KMS-11 (cell line): Measurements from ENCODE around the gene CD22.
"Not testable (repeated sequence)": the region's sequence is repeated elsewhere in the genome, so short reads cannot be mapped to it uniquely, and the experiment has no call there.

ENCODE experiments used
- H2AFZ ChIP-seq: fragments of 200-600 bp; sonication (generic); 2 replicates; pipeline ENCODE4 v1.6.1; 2016; ENCODE audit warnings: antibody characterized with exemption, mixed run types, low read depth
- H3K27ac ChIP-seq: fragments of 200-600 bp; sonication (generic); 2 replicates; pipeline ENCODE4 v1.6.1; 2016; ENCODE audit warnings: mild to moderate bottlenecking, mixed run types
- H3K27me3 ChIP-seq: fragments of 200-600 bp; sonication (generic); 2 replicates; pipeline ENCODE4 v1.6.1; 2017; ENCODE audit warnings: mild to moderate bottlenecking, low read depth, mixed run types, moderate library complexity; ENCODE audit not compliant: insufficient read depth
- H3K36me3 ChIP-seq: fragments of 200-600 bp; sonication (generic); 2 replicates; pipeline ENCODE4 v1.6.1; 2017; ENCODE audit warnings: mild to moderate bottlenecking, mixed run types; ENCODE audit not compliant: insufficient read depth
- H3K4me1 ChIP-seq: fragments of 200-600 bp; sonication (generic); 2 replicates; pipeline ENCODE4 v1.6.1; 2016; ENCODE audit warnings: mild to moderate bottlenecking, low read depth, mixed run types; ENCODE audit not compliant: poor library complexity, severe bottlenecking
- H3K4me2 ChIP-seq: fragments of 200-600 bp; sonication (generic); 2 replicates; pipeline ENCODE4 v1.7.0; 2016; ENCODE audit warnings: mild to moderate bottlenecking, mixed run types
- H3K4me3 ChIP-seq: fragments of 200-600 bp; sonication (generic); IDR thresholded peaks from 2 replicates; pipeline ENCODE4 v1.6.1; 2017; ENCODE audit warnings: low read depth, low read length, mixed read lengths; ENCODE audit not compliant: insufficient read depth
- H3K79me2 ChIP-seq: fragments of 200-600 bp; sonication (generic); 2 replicates; pipeline ENCODE4 v1.6.1; 2016; ENCODE audit warnings: low read depth, mixed run types; ENCODE audit not compliant: insufficient read depth
- H3K9ac ChIP-seq: fragments of 200-600 bp; sonication (generic); 2 replicates; pipeline ENCODE4 v1.6.1; 2016; ENCODE audit warnings: mild to moderate bottlenecking, mixed run types
- H4K20me1 ChIP-seq: fragments of 200-600 bp; sonication (generic); 2 replicates; pipeline ENCODE4 v1.6.1; 2016; ENCODE audit warnings: mild to moderate bottlenecking, mixed run types; ENCODE audit not compliant: insufficient read depth
- TF ChIP-seq, protein P1 (sequence below): fragments of 200-600 bp; sonication (generic); conservative IDR thresholded peaks from 2 replicates; pipeline ENCODE4 v1.6.1; 2017; ENCODE audit warnings: low read depth, mild to moderate bottlenecking, antibody characterized with exemption, low read length, moderate library complexity, mixed read lengths

CD22 gene

DNA sequence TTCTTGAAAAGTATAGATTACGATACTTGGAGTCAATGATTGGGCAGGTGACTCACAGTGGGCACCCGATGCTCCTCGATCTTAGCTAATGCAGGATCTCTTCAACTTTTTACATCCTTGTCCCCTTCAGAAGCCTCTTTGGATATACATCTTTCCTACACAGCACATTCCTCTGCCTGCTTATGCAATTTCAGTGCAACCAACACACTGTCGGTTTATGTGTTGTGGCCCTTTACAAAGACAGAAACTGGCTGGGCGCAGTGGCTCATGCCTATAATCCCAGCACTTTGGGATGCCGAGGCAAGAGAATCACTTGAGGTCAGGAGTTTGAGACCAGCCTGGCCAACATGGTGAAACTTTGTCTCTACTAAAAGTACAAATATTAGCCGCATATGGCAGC is 44.5 kb downstream of the CD22 start:
- Histone ChIP-seq H3K36me3 (no peaks in the 10 kb centered on the region), H4K20me1 (no peaks in the 10 kb centered on the region), H3K27ac (no peak overlapping the region), H3K27me3 (peaks cover 10% of the 10 kb centered on the region), H3K4me3 (no peak overlapping the region), H3K9ac (no peak overlapping the region), H3K79me2 (no peaks in the 10 kb centered on the region), H3K4me2 (no peak overlapping the region), H3K4me1 (no peaks in the 10 kb centered on the region), H2AFZ (no peak overlapping the region)
- TF ChIP-seq, protein P1, sequence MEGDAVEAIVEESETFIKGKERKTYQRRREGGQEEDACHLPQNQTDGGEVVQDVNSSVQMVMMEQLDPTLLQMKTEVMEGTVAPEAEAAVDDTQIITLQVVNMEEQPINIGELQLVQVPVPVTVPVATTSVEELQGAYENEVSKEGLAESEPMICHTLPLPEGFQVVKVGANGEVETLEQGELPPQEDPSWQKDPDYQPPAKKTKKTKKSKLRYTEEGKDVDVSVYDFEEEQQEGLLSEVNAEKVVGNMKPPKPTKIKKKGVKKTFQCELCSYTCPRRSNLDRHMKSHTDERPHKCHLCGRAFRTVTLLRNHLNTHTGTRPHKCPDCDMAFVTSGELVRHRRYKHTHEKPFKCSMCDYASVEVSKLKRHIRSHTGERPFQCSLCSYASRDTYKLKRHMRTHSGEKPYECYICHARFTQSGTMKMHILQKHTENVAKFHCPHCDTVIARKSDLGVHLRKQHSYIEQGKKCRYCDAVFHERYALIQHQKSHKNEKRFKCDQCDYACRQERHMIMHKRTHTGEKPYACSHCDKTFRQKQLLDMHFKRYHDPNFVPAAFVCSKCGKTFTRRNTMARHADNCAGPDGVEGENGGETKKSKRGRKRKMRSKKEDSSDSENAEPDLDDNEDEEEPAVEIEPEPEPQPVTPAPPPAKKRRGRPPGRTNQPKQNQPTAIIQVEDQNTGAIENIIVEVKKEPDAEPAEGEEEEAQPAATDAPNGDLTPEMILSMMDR, result no peak

DNA sequence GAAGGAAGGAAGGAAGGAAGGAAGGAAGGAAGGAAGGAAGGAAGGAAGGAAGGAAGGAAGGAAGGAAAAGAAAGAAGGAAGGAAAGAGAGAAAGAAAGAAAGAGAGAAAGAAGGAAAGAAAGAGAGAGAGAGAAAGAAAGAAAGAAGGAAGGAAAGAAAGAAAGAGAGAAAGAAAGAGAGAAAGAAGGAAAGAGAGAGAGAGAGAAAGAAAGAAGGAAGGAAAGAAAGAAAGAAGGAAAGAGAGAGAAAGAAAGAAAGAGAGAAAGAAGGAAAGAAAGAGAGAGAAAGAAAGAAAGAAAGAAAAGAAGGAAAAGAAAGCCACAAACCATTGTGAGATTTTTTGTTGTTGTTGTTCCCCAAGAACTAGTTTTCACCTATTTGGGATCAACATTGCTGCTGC is 45.0 kb downstream of the CD22 start:
- H3K4me2 ChIP-seq, H2AFZ ChIP-seq, H3K9ac ChIP-seq, H4K20me1 ChIP-seq, H3K4me1 ChIP-seq, H3K4me3 ChIP-seq, H3K36me3 ChIP-seq, H3K27ac ChIP-seq, H3K79me2 ChIP-seq: not testable (repeated sequence)
- H3K27me3 ChIP-seq, result peaks cover 10% of the 10 kb centered on the region

DNA sequence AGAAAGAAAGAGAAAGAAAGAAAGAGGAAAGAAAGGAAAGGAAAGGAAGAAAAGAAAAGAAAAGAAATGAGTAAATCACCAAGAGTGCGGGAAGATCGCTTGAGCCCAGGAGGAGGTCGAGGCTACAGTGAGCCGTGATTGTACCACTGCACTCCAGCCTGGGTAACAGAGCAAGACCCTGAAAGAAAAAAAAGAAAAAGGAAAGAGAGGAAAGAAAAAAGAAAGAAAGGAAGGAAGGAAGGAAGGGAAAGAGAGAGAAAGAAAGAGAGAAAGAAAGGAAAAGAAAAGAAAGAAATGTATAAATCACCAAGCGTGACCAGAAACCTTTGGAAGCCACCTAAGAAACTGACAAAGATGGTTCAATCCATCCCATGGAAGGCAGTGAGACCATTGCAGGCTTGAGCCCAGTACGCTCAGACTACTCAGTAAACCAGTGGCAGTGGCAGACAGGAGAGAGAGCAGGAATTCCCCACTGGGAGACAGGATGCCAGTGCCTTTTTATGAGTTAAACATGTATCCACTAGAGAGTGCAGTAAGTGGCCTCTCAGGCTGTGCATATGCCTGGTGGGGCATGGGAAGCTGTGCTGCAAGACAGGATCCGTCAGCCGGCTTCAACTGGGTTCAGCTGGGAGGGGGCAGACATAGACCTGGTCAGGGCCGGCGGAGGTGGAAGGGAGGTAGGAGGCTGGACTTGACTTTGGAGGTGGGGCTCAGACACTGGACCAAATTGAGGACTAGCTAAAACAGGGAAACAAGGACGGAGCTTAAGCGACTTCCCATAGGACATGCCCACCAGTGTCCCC is 46.7 kb downstream of the CD22 start:
- peaks cover 10% of the 10 kb centered on the region for H3K27me3 ChIP-seq
- H3K4me2 ChIP-seq, result no peak overlapping the region
- H4K20me1 ChIP-seq, result no peaks in the 10 kb centered on the region
- no peak overlapping the region for H3K9ac ChIP-seq
- H2AFZ ChIP-seq, result no peak overlapping the region
- no peaks in the 10 kb centered on the region for H3K36me3 ChIP-seq
- TF ChIP-seq, protein P1, result no peak
- H3K27ac ChIP-seq, result no peak overlapping the region
- no peak overlapping the region for H3K4me3 ChIP-seq
- no peaks in the 10 kb centered on the region for H3K79me2 ChIP-seq
- no peaks in the 10 kb centered on the region for H3K4me1 ChIP-seq

DNA sequence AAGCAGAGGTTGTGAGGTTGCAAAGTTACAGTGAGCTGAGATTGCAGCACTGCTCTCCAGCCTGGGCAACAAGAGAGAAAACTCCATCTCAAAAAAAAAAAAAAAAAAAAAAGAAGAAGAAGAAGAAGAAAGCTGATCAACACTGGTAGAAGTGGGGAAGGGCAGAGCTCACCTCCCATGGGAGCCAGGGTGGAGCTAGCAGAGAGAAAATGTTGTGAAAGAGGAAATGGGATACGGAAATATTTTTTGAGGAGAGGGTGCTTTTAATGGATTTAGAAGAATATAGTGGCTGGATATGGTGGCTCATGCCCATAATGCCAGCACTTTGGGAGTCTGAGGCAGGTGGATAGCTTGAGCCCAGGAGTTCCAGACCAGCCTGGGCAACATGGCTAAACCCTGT is 48.7 kb downstream of the CD22 start:
- Histone ChIP-seq H3K27me3 (peaks cover 10% of the 10 kb centered on the region), H3K4me1 (no peaks in the 10 kb centered on the region), H3K9ac (no peak overlapping the region), H3K27ac (no peak overlapping the region), H3K4me2 (no peak overlapping the region), H3K4me3 (no peak overlapping the region), H4K20me1 (no peaks in the 10 kb centered on the region), H3K79me2 (no peaks in the 10 kb centered on the region), H3K36me3 (no peaks in the 10 kb centered on the region), H2AFZ (no peak overlapping the region)
- TF ChIP-seq, protein P1, result no peak

DNA sequence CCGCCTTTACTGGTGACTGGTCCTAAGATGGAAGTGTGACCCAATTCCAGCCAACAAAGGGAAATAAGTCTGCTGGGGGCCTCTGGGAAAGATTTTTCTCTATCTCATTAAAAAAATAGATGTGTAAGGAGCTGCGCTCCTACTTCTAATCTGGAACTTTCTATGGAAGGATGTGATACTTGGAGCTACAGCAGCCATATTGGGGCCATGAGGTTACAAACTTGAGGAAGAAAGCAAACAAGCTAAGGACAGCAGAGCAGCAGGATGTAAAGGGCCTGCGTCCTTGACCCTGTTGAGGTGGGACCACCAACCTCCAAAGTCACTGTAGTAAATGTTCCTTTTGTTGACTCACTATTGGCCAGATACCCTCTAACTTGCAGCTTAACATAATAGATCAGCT is 49.4 kb downstream of the CD22 start:
- TF ChIP-seq, protein P1, result no peak
- Histone ChIP-seq H3K27me3 (peaks cover 10% of the 10 kb centered on the region), H3K79me2 (no peaks in the 10 kb centered on the region), H3K27ac (no peak overlapping the region), H3K4me3 (no peak overlapping the region), H4K20me1 (no peaks in the 10 kb centered on the region), H3K4me1 (no peaks in the 10 kb centered on the region), H2AFZ (no peak overlapping the region), H3K4me2 (no peak overlapping the region), H3K36me3 (no peaks in the 10 kb centered on the region), H3K9ac (no peak overlapping the region)

DNA sequence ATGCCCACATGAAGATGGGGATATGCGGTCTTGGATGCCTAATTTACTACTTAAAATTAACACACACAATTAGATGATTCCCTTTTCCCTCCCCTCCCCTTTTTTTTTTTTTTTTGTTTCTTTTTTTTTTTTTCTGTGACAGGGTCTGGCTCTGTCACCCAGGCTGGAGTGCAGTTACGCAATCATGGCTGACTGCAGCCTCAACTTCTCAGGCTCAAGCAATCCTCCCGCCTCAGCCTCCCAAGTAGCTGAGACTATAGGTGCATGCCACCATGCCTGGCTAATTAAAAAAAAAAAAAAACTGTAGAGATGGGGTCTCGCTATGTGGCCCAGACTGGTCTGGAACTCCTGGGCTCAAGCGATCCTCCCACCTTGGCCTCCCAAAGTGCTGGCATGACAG is 50.6 kb downstream of the CD22 start:
- peaks cover 11% of the 10 kb centered on the region for H3K27me3 ChIP-seq
- H3K4me1 ChIP-seq, H3K4me3 ChIP-seq, H4K20me1 ChIP-seq, H3K4me2 ChIP-seq, H3K36me3 ChIP-seq, H3K27ac ChIP-seq, H3K79me2 ChIP-seq, H3K9ac ChIP-seq, H2AFZ ChIP-seq: not testable (repeated sequence)
